GM12878 (cell line): ENCODE results near the gene RSRC1.

Experiments used
- CTCF ChIP-seq, 3 experiments: IDR thresholded peaks in 2 of 3; conservative IDR thresholded peaks in 1 of 3; 2 replicates each; pipeline ENCODE4 v1.5.1; 2011; ENCODE audit warnings: low read depth in 3 of 3, low read length in 3 of 3, mild to moderate bottlenecking in 3 of 3, control low read depth in 2 of 3, moderate library complexity in 2 of 3, inconsistent platforms in 1 of 3, mixed read lengths in 1 of 3; ENCODE audit not compliant: control insufficient read depth in 2 of 3, insufficient read depth in 1 of 3; ENCODE audit errors: extremely low read depth in 1 of 3
- EZH2 ChIP-seq: IDR thresholded peaks from 2 replicates; pipeline ENCODE4 v1.6.1; 2012; ENCODE audit warnings: low read depth, mild to moderate bottlenecking, control low read depth, inconsistent platforms, low read length, borderline replicate concordance; ENCODE audit not compliant: control insufficient read depth
- POLR2A ChIP-seq: IDR thresholded peaks from 2 replicates; pipeline ENCODE4 v1.6.1; 2011; ENCODE audit warnings: low read depth, mild to moderate bottlenecking, low read length
- SIN3A ChIP-seq: IDR thresholded peaks from 2 replicates; pipeline ENCODE4 v1.6.1; 2012; ENCODE audit warnings: low read depth, low read length, improper control_type of control experiment
- ZBTB33 ChIP-seq: fragments of 450-650 bp; IDR thresholded peaks from 2 replicates; pipeline ENCODE4 v1.6.1; 2017; ENCODE audit warnings: mild to moderate bottlenecking
- ZNF274 ChIP-seq: IDR thresholded peaks from one replicate; pipeline ENCODE4 v1.8.0; 2011; ENCODE audit not compliant: insufficient read length, insufficient read depth

- no peak for TF ChIP-seq CTCF (IDR thresholded peaks at IDR 0.05 in 2 of 3, conservative IDR thresholded peaks at IDR 0.05 in 1 of 3; ENCODE audit: control insufficient read depth in 2 of 3, extremely low read depth in 1 of 3, insufficient read depth in 1 of 3, low read depth in 3 of 3, low read length in 3 of 3)
- no peak for TF ChIP-seq EZH2
- no peak for TF ChIP-seq ZBTB33
- no peak for TF ChIP-seq SIN3A
- no peak for TF ChIP-seq POLR2A
- no peak for TF ChIP-seq ZNF274
Measured at GRCh38 chr3:158261371-158261991, 151.6 kb downstream of the RSRC1 start.
